ENCODE data around the gene PIGQ. TPM values are rescaled to one million over a fixed set of nuclear protein-coding genes. Genes with fewer than 3 reads are reported as not detected.
A peak's percentile ranks its signal among the peaks of the same experiment; 100 is the strongest.

The PIGQ gene
- total RNA-seq, 1 experiment from 2014 or later: 99.5 TPM

GRCh38 chr16:567373-568256 lies 2.2 kb upstream of the PIGQ start:
- DNase-seq (ENCODE audit: low spot score): no peak

DNA sequence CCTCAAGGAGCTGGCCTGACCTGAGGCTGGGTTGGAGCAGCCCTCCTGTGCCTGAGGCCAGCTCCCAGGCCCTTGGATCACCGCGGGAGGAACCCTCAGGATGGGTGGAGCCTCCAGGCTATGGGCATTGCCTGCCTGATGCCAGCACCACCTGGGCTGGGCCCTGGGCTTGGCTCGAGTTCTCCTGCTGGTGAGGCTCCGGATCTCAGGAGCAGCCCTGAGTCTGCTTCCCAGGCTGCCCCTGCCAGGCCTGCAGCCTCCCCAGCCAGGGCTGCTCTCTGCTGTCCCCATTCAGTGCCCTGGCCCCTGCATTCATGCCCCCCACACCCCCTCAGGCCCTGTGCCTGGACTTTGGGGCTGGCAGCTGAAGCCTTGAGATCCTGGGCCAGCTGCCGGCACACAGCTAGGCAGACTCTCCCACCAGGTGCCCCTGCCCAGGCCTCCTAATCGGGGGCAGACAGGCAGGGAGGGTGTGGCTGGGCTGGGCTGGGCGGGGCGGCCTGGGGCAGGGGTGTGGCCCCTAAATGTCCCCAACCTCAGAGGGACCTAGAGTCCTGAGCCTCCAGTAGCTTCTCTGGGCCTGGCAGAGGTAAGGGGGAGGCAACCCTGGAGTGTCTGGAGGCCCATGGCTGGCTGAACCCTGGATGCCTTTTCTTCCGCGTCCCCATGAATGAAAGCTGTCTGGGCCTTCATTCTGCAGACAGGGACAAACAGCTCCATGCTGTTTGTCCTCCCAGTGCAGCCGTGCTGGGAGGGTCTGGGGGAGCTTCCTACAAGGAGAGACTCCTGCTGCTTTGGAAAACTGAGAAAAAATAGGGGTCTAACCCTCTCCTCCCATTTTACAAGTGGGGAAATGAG lies 1.1 kb upstream of the PIGQ start:
- DNase-seq (ENCODE audit: low spot score): no peak

DNA sequence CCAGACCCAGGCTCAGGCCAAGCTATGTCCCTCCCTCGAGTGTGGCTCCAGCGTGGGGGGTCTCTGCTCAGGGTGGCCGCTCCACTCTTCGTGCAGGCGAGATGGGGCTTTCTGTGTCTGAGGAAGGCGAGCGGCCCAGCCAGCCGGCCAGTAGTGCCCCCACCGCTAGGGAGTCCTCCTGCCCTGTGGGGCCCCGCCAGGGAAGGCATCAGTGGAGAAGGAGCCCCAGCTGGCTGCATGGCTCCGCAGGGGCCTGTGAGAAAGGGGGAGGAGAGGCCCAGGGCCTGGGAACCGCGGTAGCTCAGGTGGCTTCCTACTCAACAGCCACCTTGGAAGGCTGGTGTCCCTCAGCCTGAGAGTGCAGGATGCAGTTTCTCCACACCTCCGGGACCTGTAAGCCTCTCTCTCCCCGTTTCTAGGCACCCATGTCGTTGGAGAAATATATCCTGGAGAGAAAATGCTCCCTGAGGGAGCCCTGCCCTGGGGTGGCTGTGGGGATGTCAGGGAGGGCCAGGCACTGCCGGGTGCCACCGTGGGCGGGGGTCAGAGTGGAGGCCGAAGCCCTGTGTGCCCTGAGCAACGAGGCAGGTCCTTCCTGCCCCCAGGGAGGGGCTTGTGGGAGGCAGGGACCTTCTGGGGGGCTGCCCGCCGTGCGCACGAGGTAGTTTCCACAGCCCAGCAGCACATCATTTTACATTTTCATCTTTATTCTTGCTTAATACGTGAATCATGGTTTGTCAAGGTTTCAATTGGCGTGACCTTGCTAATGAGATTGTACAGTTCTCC lies 3.3 kb downstream of the PIGQ start:
- DNase-seq (ENCODE audit: low spot score): no peak

DNA sequence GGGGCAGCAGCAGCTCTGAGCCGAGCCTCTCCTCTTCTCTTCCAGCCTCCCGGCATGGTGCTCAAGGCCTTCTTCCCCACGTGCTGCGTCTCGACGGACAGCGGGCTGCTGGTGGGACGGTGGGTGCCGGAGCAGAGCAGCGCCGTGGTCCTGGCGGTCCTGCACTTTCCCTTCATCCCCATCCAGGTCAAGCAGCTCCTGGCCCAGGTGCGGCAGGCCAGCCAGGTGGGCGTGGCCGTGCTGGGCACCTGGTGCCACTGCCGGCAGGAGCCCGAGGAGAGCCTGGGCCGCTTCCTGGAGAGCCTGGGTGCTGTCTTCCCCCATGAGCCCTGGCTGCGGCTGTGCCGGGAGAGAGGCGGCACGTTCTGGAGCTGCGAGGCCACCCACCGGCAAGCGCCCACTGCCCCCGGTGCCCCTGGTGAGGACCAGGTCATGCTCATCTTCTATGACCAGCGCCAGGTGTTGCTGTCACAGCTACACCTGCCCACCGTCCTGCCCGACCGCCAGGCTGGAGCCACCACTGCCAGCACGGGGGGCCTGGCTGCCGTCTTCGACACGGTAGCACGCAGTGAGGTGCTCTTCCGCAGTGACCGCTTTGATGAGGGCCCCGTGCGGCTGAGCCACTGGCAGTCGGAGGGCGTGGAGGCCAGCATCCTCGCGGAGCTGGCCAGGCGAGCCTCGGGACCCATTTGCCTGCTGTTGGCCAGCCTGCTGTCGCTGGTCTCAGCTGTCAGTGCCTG lies 4.4 kb downstream of the PIGQ start:
- DNase-seq (ENCODE audit: low spot score): no peak

- no peak for DNase-seq (ENCODE audit: low spot score)
Observed at GRCh38 chr16:575354-576196, 5.8 kb downstream of the PIGQ start.

DNA sequence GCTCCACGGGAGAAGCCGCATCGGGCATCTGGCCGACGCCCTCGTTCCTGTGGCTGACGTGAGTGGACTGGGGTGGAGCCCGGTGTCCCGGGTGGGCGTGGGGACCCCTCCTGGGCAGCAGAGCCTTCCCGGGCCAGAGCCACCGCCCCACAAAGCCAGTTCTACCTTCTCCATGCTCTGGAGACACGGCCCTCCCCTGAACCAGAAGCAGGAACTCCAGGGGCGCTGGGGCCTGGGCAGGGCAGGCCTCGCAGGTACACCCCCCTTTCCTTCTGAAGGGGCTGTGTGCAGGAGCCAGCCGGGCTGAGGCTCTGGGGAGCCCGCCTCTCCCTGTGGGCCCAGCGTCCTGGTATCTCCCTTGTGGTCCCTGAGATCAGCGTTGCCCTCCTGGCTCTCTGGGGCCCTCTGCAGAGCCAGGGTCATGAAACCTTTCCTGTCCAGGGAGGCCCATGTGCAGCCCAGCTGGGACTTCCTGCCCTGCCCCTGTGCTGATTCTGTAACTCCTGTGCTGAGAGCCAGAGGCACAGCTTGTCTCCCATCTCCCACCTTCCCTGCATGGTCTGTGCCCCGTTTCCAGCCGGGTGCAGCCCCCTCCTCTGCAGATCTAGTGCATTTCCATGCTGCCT lies 6.5 kb downstream of the PIGQ start:
- no peak for DNase-seq (ENCODE audit: low spot score)

DNA sequence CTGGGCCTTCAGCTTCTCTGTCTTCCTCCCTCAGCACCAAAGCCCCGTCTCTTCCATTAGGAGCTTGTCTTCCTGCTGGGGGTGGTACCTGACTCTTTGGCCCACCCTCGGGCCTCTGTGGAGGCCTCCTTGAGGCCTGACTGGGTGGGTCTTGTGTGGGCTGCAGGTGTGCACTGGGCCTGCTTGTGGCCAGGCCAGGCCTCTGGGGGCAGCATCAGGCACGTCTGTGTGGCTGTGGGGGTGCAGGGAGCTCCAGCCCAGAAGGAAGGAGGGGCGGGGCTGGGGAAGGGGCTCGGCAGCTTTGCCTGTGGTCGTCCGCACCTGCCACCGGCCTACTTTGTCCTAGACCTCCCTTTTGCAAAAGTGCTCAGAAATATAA lies 7.0 kb downstream of the PIGQ start:
- DNase-seq (ENCODE audit: low spot score): no peak

DNA sequence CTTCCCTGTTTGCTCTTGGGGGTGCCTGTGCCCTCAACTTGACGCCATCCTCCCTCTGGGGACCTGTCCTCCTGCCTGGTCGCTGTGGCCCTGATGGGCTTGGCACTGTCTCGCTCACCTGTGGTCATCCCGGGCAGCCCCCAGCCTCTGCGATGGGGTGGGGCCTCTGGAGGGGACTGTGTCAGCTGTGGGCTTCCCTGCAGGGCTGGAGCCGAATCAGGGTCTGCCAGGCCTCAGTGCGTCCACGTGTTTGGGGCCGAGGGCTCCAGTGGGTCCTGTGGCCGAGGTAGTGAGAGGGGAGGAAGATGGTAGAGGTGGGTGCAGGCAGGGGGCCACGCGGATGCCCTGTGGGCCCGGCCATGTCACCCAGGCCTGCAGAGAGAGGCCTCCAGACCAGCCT lies 8.0 kb downstream of the PIGQ start:
- no peak for DNase-seq (ENCODE audit: low spot score)

DNA sequence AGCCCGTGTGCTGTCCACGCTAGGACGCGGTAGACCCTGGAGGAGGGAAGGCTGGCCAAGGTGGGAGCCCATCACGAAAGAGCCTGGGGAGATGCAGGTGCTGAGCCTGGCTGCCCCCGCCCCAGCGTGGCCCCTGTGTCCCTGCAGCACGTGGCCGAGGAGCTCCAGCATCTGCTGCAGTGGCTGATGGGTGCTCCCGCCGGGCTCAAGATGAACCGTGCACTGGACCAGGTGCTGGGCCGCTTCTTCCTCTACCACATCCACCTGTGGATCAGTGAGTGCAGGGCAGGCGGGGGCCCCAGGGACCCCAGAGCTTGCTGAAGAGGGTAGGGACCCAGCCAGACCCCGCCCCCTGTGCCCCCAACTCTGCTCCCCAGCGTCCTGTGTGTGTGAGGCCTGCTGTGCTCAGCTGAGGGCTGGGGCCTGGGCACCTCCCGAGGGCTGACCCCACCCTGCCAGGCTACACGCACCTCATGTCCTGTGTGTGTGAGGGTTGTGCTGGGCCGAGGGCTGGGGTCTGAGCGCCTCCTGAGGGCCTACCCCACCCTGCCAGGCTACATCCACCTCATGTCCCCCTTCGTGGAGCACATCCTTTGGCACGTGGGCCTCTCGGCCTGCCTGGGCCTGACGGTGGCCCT lies 8.6 kb downstream of the PIGQ start:
- DNase-seq (ENCODE audit: low spot score): no peak

DNA sequence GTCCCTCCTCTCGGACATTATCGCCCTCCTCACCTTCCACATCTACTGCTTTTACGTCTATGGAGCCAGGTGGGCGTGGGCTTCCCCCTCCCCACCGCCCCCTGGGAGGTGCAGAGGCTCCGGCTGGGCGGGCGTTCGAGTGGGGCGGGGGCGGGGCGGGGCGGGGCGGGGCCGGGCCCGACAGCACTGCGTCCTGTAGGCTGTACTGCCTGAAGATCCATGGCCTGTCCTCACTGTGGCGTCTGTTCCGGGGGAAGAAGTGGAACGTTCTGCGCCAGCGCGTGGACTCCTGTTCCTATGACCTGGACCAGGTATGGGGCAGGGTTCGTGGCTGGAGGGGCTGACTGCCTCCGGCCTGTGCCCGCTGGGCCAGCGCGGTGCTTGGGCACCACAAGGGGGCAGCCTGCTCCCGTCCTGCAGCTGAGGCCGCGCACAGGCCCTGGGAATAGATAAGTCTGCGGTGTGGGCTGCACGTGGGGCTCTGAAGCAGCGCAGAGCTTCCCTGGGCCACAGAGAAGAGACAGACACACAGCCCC lies 9.2 kb downstream of the PIGQ start:
- DNase-seq (ENCODE audit: low spot score): peak; percentile 69

DNA sequence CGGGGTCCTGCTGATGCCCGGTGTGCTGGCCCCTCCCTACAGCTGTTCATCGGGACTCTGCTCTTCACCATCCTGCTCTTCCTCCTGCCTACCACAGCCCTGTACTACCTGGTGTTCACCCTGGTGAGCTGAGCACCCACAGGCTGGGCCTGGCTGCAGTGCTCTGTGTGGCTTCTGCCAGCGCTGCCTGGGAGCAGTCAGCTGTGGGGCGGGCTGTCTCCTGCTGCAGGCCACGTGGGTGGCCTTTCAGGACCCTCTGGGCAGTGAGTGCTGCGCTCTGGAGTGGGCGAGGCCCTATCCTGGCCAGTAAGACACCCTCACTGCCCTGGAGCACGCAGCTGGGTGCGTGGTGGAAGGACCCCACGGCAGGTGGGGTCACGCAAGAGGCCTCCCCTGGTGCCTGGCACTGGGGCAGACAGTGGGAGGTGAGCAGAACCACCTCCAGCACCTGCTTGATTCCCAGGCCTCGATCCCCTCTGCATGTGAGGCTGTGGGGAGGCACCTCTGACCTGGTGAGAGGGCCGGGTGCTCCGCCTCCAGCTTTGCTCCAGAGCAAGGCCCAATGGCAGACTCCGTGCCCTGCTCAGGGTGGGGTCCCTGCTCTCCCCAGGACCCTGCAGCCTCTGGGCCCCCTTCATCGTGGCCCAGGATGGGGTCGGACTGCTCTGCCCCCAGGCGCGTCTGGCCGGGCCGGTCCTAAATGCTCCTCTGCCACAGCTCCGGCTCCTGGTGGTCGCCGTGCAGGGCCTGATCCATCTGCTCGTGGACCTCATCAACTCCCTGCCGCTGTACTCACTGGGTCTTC lies 10.6 kb downstream of the PIGQ start:
- no peak for DNase-seq (ENCODE audit: low spot score)

GRCh38 chr16:580946-581498 lies 11.3 kb downstream of the PIGQ start:
- no peak for DNase-seq (ENCODE audit: low spot score)

- DNase-seq (ENCODE audit: low spot score): no peak
Observed at GRCh38 chr16:582218-582613, 12.4 kb downstream of the PIGQ start.

DNA sequence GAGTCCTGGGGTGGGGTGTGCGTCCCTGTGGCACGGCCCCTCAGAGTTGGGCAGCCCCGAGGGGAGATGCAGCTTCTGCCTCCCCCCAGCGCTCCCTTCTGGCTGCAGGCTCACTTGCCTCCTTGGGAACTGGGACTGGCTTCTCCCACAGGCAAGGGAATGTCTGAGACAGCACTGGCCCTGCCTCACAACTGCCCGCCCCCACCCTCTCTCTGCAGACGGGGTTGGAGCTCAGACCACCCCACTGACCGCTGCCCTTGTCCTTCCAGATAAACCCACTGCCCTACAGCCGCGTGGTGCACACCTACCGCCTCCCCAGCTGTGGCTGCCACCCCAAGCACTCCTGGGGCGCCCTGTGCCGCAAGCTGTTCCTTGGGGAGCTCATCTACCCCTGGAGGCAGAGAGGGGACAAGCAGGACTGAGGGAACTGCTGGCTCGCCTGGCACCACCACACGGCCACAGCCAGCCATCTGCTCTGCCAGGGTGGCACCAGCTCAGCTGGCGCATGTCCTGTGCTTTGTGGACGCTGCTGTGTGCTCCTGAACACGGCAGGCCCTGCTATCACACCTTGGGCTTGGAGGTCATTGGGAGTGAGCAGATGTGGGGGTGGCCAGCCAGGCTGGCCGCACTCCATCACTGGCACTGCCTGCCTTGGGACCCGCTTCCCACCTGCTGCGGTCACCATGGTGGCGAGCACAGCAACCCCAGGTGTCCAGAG lies 13.0 kb downstream of the PIGQ start:
- DNase-seq (ENCODE audit: low spot score): no peak

- no peak for DNase-seq (ENCODE audit: low spot score)
Observed at GRCh38 chr16:583470-583814, 13.7 kb downstream of the PIGQ start.

DNA sequence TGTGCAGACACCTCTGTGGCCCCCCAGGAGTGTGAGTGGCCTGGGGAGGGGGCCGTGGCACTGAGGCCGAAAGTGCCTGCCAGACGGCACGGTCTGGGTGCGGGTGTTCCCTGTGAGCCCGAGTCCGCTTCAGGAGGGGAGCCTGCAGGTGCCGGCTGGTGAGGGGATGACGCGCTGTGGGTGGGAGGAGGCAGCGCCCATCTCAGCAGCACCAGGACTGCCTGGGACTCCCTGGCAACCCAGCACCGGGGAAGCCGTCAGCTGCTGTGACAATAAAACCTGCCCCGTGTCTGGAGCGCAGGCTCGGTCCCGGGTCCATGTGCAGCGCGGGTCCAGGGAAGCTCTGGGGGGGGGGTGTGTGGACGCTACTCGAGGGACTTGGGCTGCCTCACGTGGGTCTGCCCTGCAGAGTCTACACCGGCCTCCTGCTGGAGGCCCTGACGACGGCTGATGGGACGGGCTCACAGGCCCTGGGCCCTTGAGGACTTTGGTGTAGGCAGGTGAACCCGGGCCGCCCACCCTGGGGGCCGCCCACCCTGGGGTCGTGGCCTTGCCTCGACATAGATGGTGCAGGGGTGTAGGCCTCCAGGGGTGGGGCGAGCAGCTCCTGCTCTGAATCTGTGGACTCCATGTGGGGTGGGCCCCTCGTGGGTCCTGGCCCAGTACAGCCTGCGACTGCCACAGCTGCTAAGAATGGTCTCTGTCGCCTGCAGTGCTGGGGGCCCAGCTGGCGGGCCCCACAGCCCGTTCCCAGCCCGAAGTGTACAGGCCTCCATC lies 14.2 kb downstream of the PIGQ start:
- no peak for DNase-seq (ENCODE audit: low spot score)

DNA sequence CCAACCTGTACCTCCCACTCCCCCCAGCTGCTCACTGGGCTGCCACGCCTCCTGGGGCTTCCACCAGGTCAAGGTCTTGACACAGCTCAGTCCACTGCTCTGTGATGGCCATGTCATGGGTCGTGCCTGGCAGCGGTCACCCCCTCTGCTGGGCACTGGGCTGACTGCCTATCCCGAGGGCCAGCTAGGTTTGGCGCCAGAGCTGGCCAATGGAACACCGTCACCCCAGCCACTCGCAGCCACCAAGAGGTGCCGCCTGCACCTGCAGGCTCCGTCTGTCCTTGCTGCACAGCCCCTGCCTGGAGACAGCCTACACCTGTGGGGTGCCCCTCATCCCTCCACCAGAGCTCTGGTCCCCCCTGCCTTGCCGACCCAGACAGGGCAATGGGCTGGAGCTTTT lies 15.6 kb downstream of the PIGQ start:
- DNase-seq (ENCODE audit: low spot score): peak; percentile 72

Measured in HT-29 (cell line).